ENCODE measurements around the gene HMCN2. TPM values are rescaled to one million over a fixed set of nuclear protein-coding genes. Genes with fewer than 3 reads are reported as not detected.

Gene HMCN2
- polyA plus RNA-seq, 2 of the 4 experiments (the other 2 are of a cell fraction): 0.01 TPM; not detected in 1

- FAIRE-seq: no peak
- POLR2A ChIA-PET: no interaction called here
These were observed 67.6 kb downstream of the HMCN2 start for GRCh38 chr9:130333041-130333711.

GRCh38 chr9:130333712-130334062 lies 68.1 kb downstream of the HMCN2 start:
- Histone ChIP-seq H3K27ac (no peak overlapping the region), H3K4me2 (no peak overlapping the region), H3K9me3 (no peaks in the 10 kb centered on the region), H3K4me1 (no peaks in the 10 kb centered on the region), H3K4me3 (no peak overlapping the region)
- ChIA-PET POLR2A (no interaction called here), CTCF (interaction anchor here (1.0 to 1.6 kb wide), 4 partner anchors 9 to 93 kb away, joined by 3 read pairs; no protein-coding TSS in a partner anchor)
- FAIRE-seq (no peak), DNase-seq (ENCODE audit: low read depth in 1 of 2, low spot score in 1 of 2) (no peak), ATAC-seq (no peak)
- 77% methylated on average over 4 of the region's 5 CpGs for WGBS (ENCODE audit: missing lambda C conversion rate)
- TF ChIP-seq ESRRA (IDR thresholded peaks at IDR 0.05; ENCODE audit: borderline replicate concordance, low read length) (no peak), SMC3 (IDR thresholded peaks at IDR 0.05) (no peak), SREBF2 (IDR thresholded peaks at IDR 0.05) (no peak), CBX2 (IDR thresholded peaks at IDR 0.05; ENCODE audit: borderline replicate concordance, low read depth) (no peak), FOSL2 (IDR thresholded peaks at IDR 0.05) (no peak), FOSL2 (CRISPR knock-in tag; IDR thresholded peaks at IDR 0.05) (no peak), KDM5A (IDR thresholded peaks at IDR 0.05) (no peak), POLR2AphosphoS2 (conservative IDR thresholded peaks at IDR 0.05; ENCODE audit: low read length) (no peak), MAFK (IDR thresholded peaks at IDR 0.05; ENCODE audit: partially characterized antibody) (no peak), POLR2A (IDR thresholded peaks at IDR 0.05; ENCODE audit: low read length) (no peak), CBX8 (IDR thresholded peaks at IDR 0.05) (no peak), CHD2 (IDR thresholded peaks at IDR 0.05; ENCODE audit: low read length, partially characterized antibody) (no peak), FOXS1 (CRISPR knock-in tag; IDR thresholded peaks at IDR 0.05) (no peak), RAD21 (conservative IDR thresholded peaks at IDR 0.05 in 1 of 2, IDR thresholded peaks at IDR 0.05 in 1 of 2) (no peak), TP53 (CRISPR knock-in tag; IDR thresholded peaks at IDR 0.05) (no peak), USF2 (IDR thresholded peaks at IDR 0.05) (no peak), ATOH8 (CRISPR knock-in tag; IDR thresholded peaks at IDR 0.05; ENCODE audit: low read depth) (no peak), HMGXB4 (CRISPR knock-in tag; IDR thresholded peaks at IDR 0.05; ENCODE audit: borderline replicate concordance) (no peak)

More at GRCh38 chr9:130333041-130333711, 67.6 kb downstream of the HMCN2 start:
- no peak overlapping the region for H3K4me2 ChIP-seq
- H3K4me1 ChIP-seq: peaks cover 2% of the 10 kb centered on the region; the same call in 1 of the 3 replicates
- no peaks in the 10 kb centered on the region for H3K9me3 ChIP-seq
- TF ChIP-seq FOSL2 (IDR thresholded peaks at IDR 0.05) (no peak), FOSL2 (CRISPR knock-in tag; IDR thresholded peaks at IDR 0.05) (no peak), FOXS1 (CRISPR knock-in tag; IDR thresholded peaks at IDR 0.05) (no peak), RCOR1 (IDR thresholded peaks at IDR 0.05; ENCODE audit: low read depth, low read length) (no peak), MYC (IDR thresholded peaks at IDR 0.05; ENCODE audit: borderline replicate concordance, low read length) (no peak), TFCP2L1 (CRISPR knock-in tag; IDR thresholded peaks at IDR 0.05) (no peak), GATA3 (IDR thresholded peaks at IDR 0.05; ENCODE audit: borderline replicate concordance) (no peak), MAX (IDR thresholded peaks at IDR 0.05) (no peak), HES2 (IDR thresholded peaks at IDR 0.05) (no peak), JUNB (IDR thresholded peaks at IDR 0.05) (no peak)
- 47% methylated on average over 19 of the region's 19 CpGs for WGBS (ENCODE audit: missing lambda C conversion rate)
- H3K4me3 ChIP-seq: no peak overlapping the region
- H3K27ac ChIP-seq: no peak overlapping the region
- ATAC-seq (no peak), DNase-seq (ENCODE audit: low read depth in 1 of 2, low spot score in 1 of 2) (no peak)
- CTCF ChIA-PET: interaction anchor here (1.6 kb wide), 1 partner anchor 9 kb away, joined by 3 read pairs; no protein-coding TSS in a partner anchor
